Immature natural killer cell (primary cell): ENCODE data around the gene PEG3. TPM values are rescaled to one million over a fixed set of nuclear protein-coding genes. Genes with fewer than 3 reads are reported as not detected.

Experiments used
- DNase-seq, 3 donors: peaks; one replicate each; pipeline ENCODE4 v3.0.0; 2022; ENCODE audit warnings: mixed read lengths in 1 of 3
- H3K27ac Mint-ChIP-seq, 6 donors: one replicate each; pipeline ENCODE4 v1.8.0; 2020; ENCODE audit warnings: mixed read lengths in 6 of 6, mild to moderate bottlenecking in 5 of 6, inconsistent platforms in 4 of 6, moderate library complexity in 3 of 6
- H3K27me3 Mint-ChIP-seq, 3 donors: one replicate each; pipeline ENCODE4 v1.8.0; 2020 to 2021; ENCODE audit warnings: low read depth in 3 of 3, mild to moderate bottlenecking in 3 of 3, mixed read lengths in 3 of 3, moderate library complexity in 3 of 3, inconsistent platforms in 1 of 3
- H3K36me3 Mint-ChIP-seq, 3 donors: one replicate each; pipeline ENCODE4 v1.8.0; 2020; ENCODE audit warnings: mixed read lengths in 3 of 3, inconsistent platforms in 2 of 3, mild to moderate bottlenecking in 2 of 3
- H3K4me1 Mint-ChIP-seq, 2 donors: one replicate each; pipeline ENCODE4 v1.8.0; 2020; ENCODE audit warnings: inconsistent platforms in 2 of 2, mild to moderate bottlenecking in 2 of 2, mixed read lengths in 2 of 2, moderate library complexity in 1 of 2
- H3K4me3 Mint-ChIP-seq, 5 donors: one replicate each; pipeline ENCODE4 v1.8.0; 2020; ENCODE audit warnings: mild to moderate bottlenecking in 5 of 5, mixed read lengths in 5 of 5, inconsistent platforms in 3 of 5, moderate library complexity in 3 of 5
- H3K9me3 Mint-ChIP-seq, 6 donors: one replicate each; pipeline ENCODE4 v1.8.0; 2020; ENCODE audit warnings: mild to moderate bottlenecking in 6 of 6, mixed read lengths in 6 of 6, inconsistent platforms in 4 of 6, moderate library complexity in 3 of 6
- polyA plus RNA-seq, 3 donors: library from polyadenylated mRNA; unstranded; fragments of 300-500 nt; fragmentation: Illumina TruSeq; gene quantifications; one replicate each; pipeline ENCODE4 v1.2.3, GENCODE V29; 2021

The PEG3 gene
- polyA plus RNA-seq, 3 donors from 2014 or later = not detected

DNA sequence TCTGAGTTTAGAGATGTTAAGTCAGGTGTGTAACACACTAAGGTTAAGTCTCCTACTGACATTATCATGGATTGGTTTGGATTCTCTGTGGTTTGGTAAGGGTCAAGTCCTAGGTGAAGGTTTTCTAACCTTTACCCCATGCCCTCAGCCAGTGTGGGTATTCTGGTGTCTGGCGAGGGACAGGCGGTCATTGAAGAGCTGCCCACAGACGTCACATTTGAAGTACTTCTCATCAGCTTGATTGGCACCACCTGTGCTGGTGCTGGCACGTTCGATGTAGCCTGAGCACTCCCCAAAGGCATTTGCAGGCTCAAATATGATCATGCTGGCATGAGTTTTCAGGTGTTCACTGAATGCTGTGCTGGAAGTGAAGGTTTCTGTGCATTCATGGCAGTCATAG, 27.0 kb downstream of the PEG3 start:
- Mint-ChIP-seq H3K4me3 (no peak overlapping the region), H3K4me1 (no peaks in the 10 kb centered on the region), H3K36me3 (peaks cover 0 to 6% (median 0%) of the 10 kb centered on the region in 3 donors), H3K27ac (no peak overlapping the region), H3K27me3 (peaks cover 2 to 3% (median 2%) of the 10 kb centered on the region in 3 donors), H3K9me3 (peaks cover 9 to 49% (median 27%) of the 10 kb centered on the region in 6 donors)
- DNase-seq = no peak

DNA sequence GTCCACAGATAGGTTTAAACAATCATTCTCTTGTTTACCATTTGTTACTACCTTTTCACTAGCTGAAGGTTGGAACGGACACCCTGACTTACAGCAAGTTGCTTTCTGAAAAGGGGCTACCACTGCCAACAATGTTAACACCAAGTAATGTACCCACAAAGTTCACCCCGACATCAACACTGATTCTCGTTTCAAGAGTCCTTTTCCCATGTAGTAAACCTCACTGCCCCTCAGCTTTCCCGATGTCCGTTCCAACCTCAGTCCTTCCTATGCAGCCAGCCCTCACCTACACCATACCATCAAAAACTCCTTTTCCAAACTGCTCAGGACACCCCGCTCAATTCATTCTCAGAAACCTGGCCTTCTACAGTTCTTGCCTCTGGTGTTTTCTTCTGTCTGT, 29.0 kb downstream of the PEG3 start:
- Mint-ChIP-seq H3K27ac (no peak overlapping the region), H3K4me1 (no peaks in the 10 kb centered on the region), H3K9me3 (peaks cover 13 to 40% (median 23%) of the 10 kb centered on the region in 6 donors), H3K36me3 (peaks cover 0 to 6% (median 0%) of the 10 kb centered on the region in 3 donors), H3K4me3 (no peak overlapping the region), H3K27me3 (peaks cover 0 to 2% (median under 1%) of the 10 kb centered on the region in 3 donors)
- DNase-seq = no peak

DNA sequence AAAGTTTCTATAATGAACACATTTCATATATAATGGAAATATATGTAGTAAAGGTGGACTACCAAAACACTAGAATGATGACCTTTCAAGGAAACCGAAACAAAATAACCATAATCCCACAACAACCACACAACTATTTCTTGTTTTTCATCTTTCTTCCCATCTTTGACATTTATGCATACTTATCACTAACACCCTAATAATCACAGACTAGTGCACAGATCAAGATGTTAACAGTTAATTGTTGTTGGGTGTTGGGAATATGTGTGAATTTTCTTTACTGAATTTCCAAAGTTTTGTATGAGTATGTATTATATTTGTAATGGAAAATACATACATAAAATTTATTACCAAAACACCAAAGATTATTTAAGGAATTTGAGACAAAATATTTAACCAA, 30.3 kb downstream of the PEG3 start:
- Mint-ChIP-seq H3K9me3 (peaks cover 15 to 51% (median 29%) of the 10 kb centered on the region in 6 donors), H3K27me3 (peaks cover 0 to 2% (median 2%) of the 10 kb centered on the region in 3 donors), H3K4me1 (no peaks in the 10 kb centered on the region), H3K27ac (no peak overlapping the region), H3K4me3 (no peak overlapping the region), H3K36me3 (peaks cover 0 to 5% (median 0%) of the 10 kb centered on the region in 3 donors)
- no peak for DNase-seq

DNA sequence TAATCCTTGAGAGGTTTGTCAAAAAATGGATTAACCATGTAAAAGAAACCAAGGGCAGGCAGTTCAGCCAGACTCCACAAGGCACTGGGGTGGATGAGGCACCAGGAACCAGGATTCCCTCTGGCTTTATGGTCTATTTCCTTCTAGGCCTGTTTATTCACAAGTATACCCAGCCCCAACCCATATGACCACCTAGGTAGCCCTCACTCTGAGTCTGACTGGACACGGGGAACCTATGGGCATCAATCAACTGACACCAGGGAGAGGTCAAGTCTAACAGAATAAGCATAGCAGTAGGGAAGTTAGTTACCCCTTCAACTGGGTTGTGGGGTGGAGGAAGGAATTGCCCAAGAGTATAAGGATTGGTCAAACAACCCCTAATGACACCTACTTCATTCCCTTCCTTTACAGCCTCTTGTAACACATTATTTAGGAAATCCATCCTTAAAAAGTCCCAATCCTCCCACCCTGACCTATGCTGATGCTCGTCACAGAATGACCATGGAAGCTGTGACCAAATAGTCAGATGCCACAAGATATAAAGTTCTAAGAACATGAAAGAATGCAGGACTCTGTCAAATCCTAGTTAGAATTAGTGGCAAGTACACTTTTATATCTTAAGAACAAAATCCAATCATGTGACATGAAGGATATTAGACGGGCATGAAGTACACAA, 31.7 kb downstream of the PEG3 start:
- Mint-ChIP-seq H3K36me3 (no peaks in the 10 kb centered on the region), H3K27ac (no peak overlapping the region), H3K27me3 (peaks cover 0 to 2% (median under 1%) of the 10 kb centered on the region in 3 donors), H3K4me3 (no peak overlapping the region), H3K4me1 (no peaks in the 10 kb centered on the region), H3K9me3 (peaks cover 17 to 44% (median 32%) of the 10 kb centered on the region in 6 donors)
- no peak for DNase-seq

DNA sequence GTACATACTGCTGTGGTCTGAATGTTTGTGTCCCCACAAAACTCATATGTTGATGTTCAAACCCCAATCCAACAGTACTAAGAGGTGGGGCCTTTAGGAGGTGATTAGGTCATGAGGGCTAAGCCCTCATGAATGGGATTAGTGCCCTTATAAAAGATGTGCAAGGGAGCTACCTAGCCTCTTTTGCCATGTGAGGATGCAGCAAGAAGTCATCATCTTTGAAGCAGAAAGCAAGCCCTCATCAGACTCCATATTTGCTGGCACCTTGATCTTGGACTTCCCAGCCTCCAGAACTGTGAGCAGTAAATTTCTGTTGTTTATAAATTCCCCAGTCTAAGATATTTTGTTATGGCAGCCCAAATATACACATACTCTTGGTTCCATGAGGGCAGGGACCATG, 33.9 kb downstream of the PEG3 start:
- no peak overlapping the region for H3K4me3 Mint-ChIP-seq
- no peak for DNase-seq
- peaks cover 0 to 2% (median 0%) of the 10 kb centered on the region in 3 donors for H3K27me3 Mint-ChIP-seq
- H3K4me1 Mint-ChIP-seq = no peaks in the 10 kb centered on the region
- H3K36me3 Mint-ChIP-seq = no peaks in the 10 kb centered on the region
- H3K9me3 Mint-ChIP-seq = peaks cover 17 to 49% (median 31%) of the 10 kb centered on the region in 6 donors
- no peak overlapping the region for H3K27ac Mint-ChIP-seq

Other genes with a start within 250 kb of the PEG3 start
- gene ZNF71, start 245.4 kb downstream of the PEG3 start, polyA plus RNA-seq = 10 to 100 TPM in 2 of 3 donors, 1 to 10 TPM in 1; 8.0 to 12.3 (median 12.3) TPM
- not detected for gene SMIM17, start 197.6 kb downstream of the PEG3 start, polyA plus RNA-seq
- gene ZNF835, start 169.0 kb downstream of the PEG3 start, polyA plus RNA-seq = 1 to 10 TPM in 1 of 3 donors, under 1 TPM in 1, not detected in 1; 0.13 to 4.0 TPM
- gene ZIM2, start within 50 bp of the PEG3 start, polyA plus RNA-seq = not detected